GM23338 (cell line): ENCODE data around the gene ICE1. TPM values are rescaled to one million over a fixed set of nuclear protein-coding genes. Genes with fewer than 3 reads are reported as not detected.

Source experiments
- ATAC-seq: fragments of 200-7000 bp; cut with Tn5 transposase; 3 replicates; pipeline ENCODE4 v1.9.1; 2020
- DNase-seq: peaks from one replicate; pipeline ENCODE4 v3.0.0-alpha.2; 2015; ENCODE audit warnings: low spot score
- H2AFZ ChIP-seq: fragments of 200-600 bp; sonication (generic); 2 replicates; pipeline ENCODE4 v1.8.0; 2016; ENCODE audit warnings: antibody characterized with exemption, mild to moderate bottlenecking, moderate library complexity
- H3F3A ChIP-seq: fragments of 200-600 bp; sonication (generic); replicated peaks from 2 replicates; pipeline ENCODE4 v1.8.0; 2017; ENCODE audit warnings: antibody characterized with exemption, mixed run types, low read depth
- H3K27ac ChIP-seq: fragments of 200-600 bp; sonication (generic); 2 replicates; pipeline ENCODE4 v1.6.1; 2016; ENCODE audit warnings: low read depth
- H3K27me3 ChIP-seq: fragments of 200-600 bp; sonication (generic); 2 replicates; pipeline ENCODE4 v1.8.0; 2016; ENCODE audit warnings: mild to moderate bottlenecking, mixed run types, moderate library complexity; ENCODE audit not compliant: insufficient read depth
- H3K36me3 ChIP-seq: fragments of 200-600 bp; sonication (generic); 2 replicates; pipeline ENCODE4 v1.8.0; 2016; ENCODE audit warnings: mild to moderate bottlenecking; ENCODE audit not compliant: insufficient read depth
- H3K4me1 ChIP-seq: fragments of 200-600 bp; sonication (generic); 2 replicates; pipeline ENCODE4 v1.8.0; 2016; ENCODE audit warnings: mild to moderate bottlenecking, moderate library complexity; ENCODE audit not compliant: insufficient read depth
- H3K4me2 ChIP-seq: fragments of 200-600 bp; sonication (generic); 2 replicates; pipeline ENCODE4 v1.7.1; 2017; ENCODE audit warnings: mixed run types
- H3K4me3 ChIP-seq: fragments of 200-600 bp; sonication (generic); 2 replicates; pipeline ENCODE4 v1.6.1; 2016; ENCODE audit warnings: mixed run types
- H3K79me2 ChIP-seq: fragments of 200-600 bp; sonication (generic); replicated peaks from 2 replicates; pipeline ENCODE4 v1.8.0; 2017; ENCODE audit warnings: mild to moderate bottlenecking; ENCODE audit not compliant: insufficient read depth
- H3K9me2 ChIP-seq: fragments of 200-600 bp; sonication (generic); 2 replicates; pipeline ENCODE4 v1.8.0; 2017; ENCODE audit not compliant: insufficient read depth
- H4K20me1 ChIP-seq: fragments of 200-600 bp; sonication (generic); replicated peaks from 2 replicates; pipeline ENCODE4 v1.8.0; 2017; ENCODE audit warnings: mild to moderate bottlenecking; ENCODE audit not compliant: insufficient read depth
- H3K27ac Mint-ChIP-seq: 2 replicates; pipeline ENCODE4 v1.8.0; 2020; ENCODE audit warnings: inconsistent platforms, mild to moderate bottlenecking, moderate library complexity, mixed read lengths
- H3K27me3 Mint-ChIP-seq: 3 replicates; pipeline ENCODE4 v1.8.0; 2022; ENCODE audit warnings: low read depth, mild to moderate bottlenecking, moderate library complexity, mixed read lengths, inconsistent platforms; ENCODE audit not compliant: insufficient read depth, poor library complexity
- H3K36me3 Mint-ChIP-seq: 3 replicates; pipeline ENCODE4 v1.8.0; 2021; ENCODE audit warnings: low read depth, mild to moderate bottlenecking, inconsistent platforms, moderate library complexity, mixed read lengths
- H3K4me1 Mint-ChIP-seq: 3 replicates; pipeline ENCODE4 v1.8.0; 2020; ENCODE audit warnings: mild to moderate bottlenecking, inconsistent platforms, mixed read lengths
- H3K4me3 Mint-ChIP-seq: 3 replicates; pipeline ENCODE4 v1.8.0; 2021; ENCODE audit warnings: moderate library complexity, mild to moderate bottlenecking, inconsistent platforms, mixed read lengths
- H3K9me3 Mint-ChIP-seq: 3 replicates; pipeline ENCODE4 v1.8.0; 2020; ENCODE audit warnings: moderate library complexity, mild to moderate bottlenecking, inconsistent platforms, mixed read lengths
- CREB1 ChIP-seq: fragments of 250-450 bp; sonication (Bioruptor Pico); IDR thresholded peaks from 2 replicates; pipeline ENCODE4 v1.5.0; 2020; ENCODE audit warnings: low read depth, mild to moderate bottlenecking, moderate library complexity
- CTCF ChIP-seq, 2 experiments: fragments of 200-600 bp in 1 of 2; sonication (generic) in 1 of 2; conservative IDR thresholded peaks; 2 replicates each; pipeline versions ENCODE4 v1.5.1 to v1.6.1; 2016 to 2017; ENCODE audit warnings: antibody characterized with exemption in 2 of 2, low read depth in 2 of 2, mild to moderate bottlenecking in 2 of 2, moderate library complexity in 1 of 2
- ETS1 ChIP-seq: IDR thresholded peaks from 2 replicates; pipeline ENCODE4 v1.6.1; 2016; ENCODE audit warnings: antibody characterized with exemption
- EZH2 ChIP-seq: fragments of 200-600 bp; sonication (generic); IDR thresholded peaks from one replicate; pipeline ENCODE4 v1.8.0; 2017; ENCODE audit warnings: antibody characterized with exemption, mild to moderate bottlenecking, low read depth; ENCODE audit not compliant: unreplicated experiment
- EZH2phosphoT487 ChIP-seq: fragments of 200-600 bp; sonication (generic); IDR thresholded peaks from one replicate; pipeline ENCODE4 v1.8.1; 2018; ENCODE audit warnings: antibody characterized with exemption; ENCODE audit not compliant: unreplicated experiment
- JUNB ChIP-seq: IDR thresholded peaks from one replicate; pipeline ENCODE4 v1.6.1; 2016; ENCODE audit warnings: antibody characterized with exemption; ENCODE audit not compliant: unreplicated experiment
- NANOG ChIP-seq: IDR thresholded peaks from 2 replicates; pipeline ENCODE4 v1.6.1; 2016; ENCODE audit warnings: antibody characterized with exemption, borderline replicate concordance
- POLR2AphosphoS5 ChIP-seq: IDR thresholded peaks from 2 replicates; pipeline ENCODE4 v1.6.1; 2016; ENCODE audit warnings: antibody characterized with exemption, low read depth
- REST ChIP-seq: IDR thresholded peaks from one replicate; pipeline ENCODE4 v1.6.1; 2018; ENCODE audit warnings: antibody characterized with exemption; ENCODE audit not compliant: unreplicated experiment
- STAT1 ChIP-seq: IDR thresholded peaks from one replicate; pipeline ENCODE4 v1.6.1; 2016; ENCODE audit warnings: antibody characterized with exemption; ENCODE audit not compliant: unreplicated experiment
- ZNF114 ChIP-seq: fragments of 250-450 bp; sonication (Bioruptor Pico); IDR thresholded peaks from 2 replicates; pipeline ENCODE4 v1.5.0; 2020; ENCODE audit warnings: mild to moderate bottlenecking, moderate library complexity
- ZNF331 ChIP-seq: fragments of 250-450 bp; sonication (Bioruptor Pico); IDR thresholded peaks from 2 replicates; pipeline ENCODE4 v1.5.0; 2020; ENCODE audit warnings: low read depth, mild to moderate bottlenecking, moderate library complexity
- ZNF462 ChIP-seq: fragments of 250-450 bp; sonication (Bioruptor Pico); IDR thresholded peaks from 2 replicates; pipeline ENCODE4 v1.5.0; 2020; ENCODE audit warnings: mild to moderate bottlenecking, moderate library complexity
- polyA plus RNA-seq: library from polyadenylated mRNA; unstranded; fragments of >200 nt; fragmentation: Nextera tagmentation; extraction: Ambion mirVana; gene quantifications from 2 replicates; pipeline ENCODE4 v1.2.1, GENCODE V29; 2016
- total RNA-seq: library from RNA; depleted of rRNA; stranded (reverse); fragments of >200 nt; shearing (Covaris generic); gene quantifications from 2 replicates; pipeline ENCODE4 v1.2.3, GENCODE V29; 2014

Gene ICE1
- total and polyA plus RNA-seq, 2 experiments from 2014 or later: 59.5 to 65.1 TPM

- peaks cover 11% of the 10 kb centered on the region for H3K9me2 ChIP-seq
- H2AFZ ChIP-seq: no peak overlapping the region
- H3K36me3 Mint-ChIP-seq: peaks cover 29% of the 10 kb centered on the region
- no peak overlapping the region for H3K4me2 ChIP-seq
- H3K27ac Mint-ChIP-seq: no peak overlapping the region
- H3K9me3 Mint-ChIP-seq: peaks cover 45% of the 10 kb centered on the region
- H3K27ac ChIP-seq: no peak overlapping the region
- peaks cover 5% of the 10 kb centered on the region; the same call in 1 of the 2 replicates for H3K4me1 ChIP-seq
- no peaks in the 10 kb centered on the region for H3K79me2 ChIP-seq
- H3F3A ChIP-seq: no peaks in the 10 kb centered on the region
- DNase-seq (no peak), ATAC-seq (no peak)
- peaks cover 14% of the 10 kb centered on the region; the same call in 2 of the 3 replicates for H3K4me1 Mint-ChIP-seq
- no peak overlapping the region for H3K4me3 Mint-ChIP-seq
- no peaks in the 10 kb centered on the region for H3K27me3 ChIP-seq
- no peaks in the 10 kb centered on the region for H4K20me1 ChIP-seq
- H3K27me3 Mint-ChIP-seq: no peaks in the 10 kb centered on the region
- no peaks in the 10 kb centered on the region for H3K36me3 ChIP-seq
- TF ChIP-seq CTCF (conservative IDR thresholded peaks at IDR 0.05; ENCODE audit: low read depth in 2 of 2): no peak
- no peak for TF ChIP-seq CREB1 (CRISPR knock-in tag)
- TF ChIP-seq JUNB: no peak
- no peak for TF ChIP-seq ZNF331 (CRISPR knock-in tag)
- no peak for TF ChIP-seq POLR2AphosphoS5
- no peak for TF ChIP-seq REST
- TF ChIP-seq ZNF462: no peak
- no peak for TF ChIP-seq NANOG
- no peak for TF ChIP-seq ZNF114 (CRISPR knock-in tag)
- no peak for TF ChIP-seq EZH2phosphoT487
- no peak for TF ChIP-seq STAT1
- no peak for TF ChIP-seq ETS1
- TF ChIP-seq EZH2: no peak
- H3K4me3 ChIP-seq: no peak overlapping the region
These were observed 43.9 kb upstream of the ICE1 start for GRCh38 chr5:5378531-5378930.
